D721Med (cell line): ENCODE data around the gene MGME1.

Experiments used
- DNase-seq: peaks from one replicate; pipeline ENCODE4 v3.0.0; 2011; ENCODE audit warnings: low spot score; ENCODE audit not compliant: insufficient read length
- FAIRE-seq: peaks from 2 replicates; lab custom pipeline; 2011; peaks lifted over from hg19 to GRCh38; lab: Jason Lieb, UNC
- TF ChIP-seq, protein P1 (sequence below): IDR thresholded peaks from 2 replicates; pipeline ENCODE4 v1.5.1; 2012; ENCODE audit warnings: mild to moderate bottlenecking, control low read depth; ENCODE audit not compliant: insufficient read depth; ENCODE audit errors: missing control alignments

The MGME1 gene

GRCh38 chr20:17941087-17941825, 27.6 kb upstream of the MGME1 start:
- no peak for DNase-seq
- FAIRE-seq, result no peak
- TF ChIP-seq, protein P1, sequence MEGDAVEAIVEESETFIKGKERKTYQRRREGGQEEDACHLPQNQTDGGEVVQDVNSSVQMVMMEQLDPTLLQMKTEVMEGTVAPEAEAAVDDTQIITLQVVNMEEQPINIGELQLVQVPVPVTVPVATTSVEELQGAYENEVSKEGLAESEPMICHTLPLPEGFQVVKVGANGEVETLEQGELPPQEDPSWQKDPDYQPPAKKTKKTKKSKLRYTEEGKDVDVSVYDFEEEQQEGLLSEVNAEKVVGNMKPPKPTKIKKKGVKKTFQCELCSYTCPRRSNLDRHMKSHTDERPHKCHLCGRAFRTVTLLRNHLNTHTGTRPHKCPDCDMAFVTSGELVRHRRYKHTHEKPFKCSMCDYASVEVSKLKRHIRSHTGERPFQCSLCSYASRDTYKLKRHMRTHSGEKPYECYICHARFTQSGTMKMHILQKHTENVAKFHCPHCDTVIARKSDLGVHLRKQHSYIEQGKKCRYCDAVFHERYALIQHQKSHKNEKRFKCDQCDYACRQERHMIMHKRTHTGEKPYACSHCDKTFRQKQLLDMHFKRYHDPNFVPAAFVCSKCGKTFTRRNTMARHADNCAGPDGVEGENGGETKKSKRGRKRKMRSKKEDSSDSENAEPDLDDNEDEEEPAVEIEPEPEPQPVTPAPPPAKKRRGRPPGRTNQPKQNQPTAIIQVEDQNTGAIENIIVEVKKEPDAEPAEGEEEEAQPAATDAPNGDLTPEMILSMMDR, result no peak

DNA sequence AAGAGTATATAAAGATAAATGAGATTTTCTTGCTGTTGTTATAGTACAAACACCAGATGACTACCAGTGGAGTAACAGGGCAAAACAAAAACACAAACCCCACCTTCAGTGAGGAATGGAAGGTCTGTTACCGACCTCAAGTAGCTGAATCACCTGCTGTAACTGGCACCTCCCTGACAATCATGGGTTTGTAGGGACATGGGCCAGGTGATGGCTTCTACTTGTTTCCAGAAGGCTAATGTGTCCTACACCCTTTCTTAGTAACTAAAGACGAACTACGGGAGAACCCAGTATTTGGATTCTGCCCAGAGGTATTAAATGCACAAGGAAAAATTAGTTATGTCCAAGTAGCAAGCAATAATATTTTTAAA, 27.0 kb upstream of the MGME1 start:
- DNase-seq, result no peak
- no peak for FAIRE-seq
- TF ChIP-seq, protein P1, result no peak

- TF ChIP-seq, protein P1, result no peak
- FAIRE-seq (no peak), DNase-seq (no peak)
Measured at GRCh38 chr20:17943343-17943742, 25.5 kb upstream of the MGME1 start.

DNA sequence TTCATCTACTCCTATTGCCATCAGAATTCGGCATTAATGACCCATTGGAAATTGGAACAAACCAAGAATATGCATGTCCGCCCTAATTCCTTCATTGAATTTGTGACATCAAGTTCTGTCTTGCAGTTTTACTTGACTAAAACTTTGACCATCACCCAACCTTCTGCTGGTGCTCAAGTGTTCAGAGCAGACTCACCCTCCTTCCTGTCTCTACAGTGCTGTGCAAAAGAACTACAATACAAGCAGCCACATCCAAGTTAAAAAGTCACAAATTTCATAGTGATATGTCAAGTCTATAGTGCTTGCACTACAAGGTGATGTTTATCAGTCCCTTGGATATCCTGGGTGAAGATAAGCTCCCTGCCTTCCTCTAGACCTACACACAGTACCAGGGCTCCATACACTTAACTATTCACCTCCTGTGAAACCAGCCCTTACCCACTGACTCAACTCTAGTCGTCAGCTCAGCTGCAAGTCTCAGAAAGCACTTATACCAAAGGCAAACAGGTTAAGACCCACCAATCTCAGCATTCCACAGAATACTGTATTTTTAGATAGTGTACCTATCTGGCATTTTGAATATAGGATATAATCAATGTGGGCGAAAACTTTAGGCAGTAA, 23.9 kb upstream of the MGME1 start:
- DNase-seq, result no peak
- TF ChIP-seq, protein P1, result no peak
- FAIRE-seq, result no peak

GRCh38 chr20:17946040-17946439, 22.8 kb upstream of the MGME1 start:
- DNase-seq (no peak), FAIRE-seq (no peak)

GRCh38 chr20:17946572-17947473, 22.0 kb upstream of the MGME1 start:
- DNase-seq (no peak), FAIRE-seq (no peak)
- TF ChIP-seq, protein P1, result no peak

More at GRCh38 chr20:17946040-17946439, 22.8 kb upstream of the MGME1 start:
- TF ChIP-seq, protein P1, result no peak
